ENCODE measurements around the gene ABI2. TPM values are rescaled to one million over a fixed set of nuclear protein-coding genes. Genes with fewer than 3 reads are reported as not detected.

The ABI2 gene
- total RNA-seq, 6 donors from 2014 or later = 30.3 to 41.6 (median 35.5) TPM

GRCh38 chr2:203352604-203353255 is 24.5 kb downstream of the ABI2 start:
- Histone ChIP-seq H3K4me1 (peaks cover 0 to 4% (median 0%) of the 10 kb centered on the region in 4 donors), H3K27ac (no peak overlapping the region), H3K4me3 (no peak overlapping the region), H3K27me3 (no peaks in the 10 kb centered on the region), H3K9me3 (no peaks in the 10 kb centered on the region), H3K36me3 (no peaks in the 10 kb centered on the region)
- ATAC-seq (ENCODE audit: low FRiP score in 2 of 2) (no peak), DNase-seq (no peak)
- TF ChIP-seq CTCF (IDR thresholded peaks at IDR 0.05) (no peak), POLR2AphosphoS5 (IDR thresholded peaks at IDR 0.05) (no peak), POLR2A (IDR thresholded peaks at IDR 0.05) (no peak)
- WGBS, 2 donors = 87 to 90% methylated on average over 5 of the region's 5 CpGs

DNA sequence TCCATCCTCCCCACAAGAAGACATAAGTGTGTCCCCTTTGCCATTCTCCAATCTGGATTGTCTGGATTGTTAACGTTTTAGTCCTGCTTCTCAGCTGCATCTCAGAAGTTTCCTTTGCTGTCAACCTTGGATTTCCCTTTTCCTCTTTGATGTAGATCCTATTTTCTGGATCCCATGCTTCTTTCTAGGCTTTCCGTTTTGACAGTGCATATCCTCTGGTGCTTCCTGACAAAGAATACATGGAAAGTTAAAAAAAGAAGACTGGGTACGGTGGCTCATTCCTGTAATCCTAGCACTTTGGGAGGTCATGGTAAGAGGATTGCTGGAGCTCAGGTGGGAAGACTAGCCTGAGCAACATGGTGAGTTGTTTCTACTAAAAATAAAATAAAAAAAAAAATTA is 26.8 kb downstream of the ABI2 start:
- no peak for ATAC-seq (ENCODE audit: low FRiP score in 2 of 2)
- 69 to 71% methylated on average over 3 of the region's 3 CpGs for WGBS, 2 donors

DNA sequence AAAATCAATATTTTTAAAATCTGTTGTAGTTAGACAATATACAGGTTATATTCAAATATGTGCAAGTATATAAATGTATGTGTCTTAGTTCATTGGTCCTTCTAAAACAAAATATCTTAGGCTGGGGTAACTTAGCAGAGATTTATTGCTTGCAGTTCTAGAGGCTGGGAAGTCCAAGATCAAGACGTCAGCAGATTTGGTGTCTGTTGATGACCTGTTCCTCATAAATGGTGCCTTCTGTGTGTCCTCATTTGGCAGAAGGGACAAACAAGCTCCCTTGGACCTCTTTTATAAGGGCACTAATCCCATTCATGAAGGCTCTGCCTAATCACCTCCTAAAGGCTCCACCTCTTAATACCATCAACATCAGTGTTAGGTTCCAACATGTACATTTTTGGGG is 31.3 kb downstream of the ABI2 start:
- no peak for DNase-seq
- Histone ChIP-seq H3K4me3 (no peak overlapping the region), H3K4me1 (peaks cover 0 to 3% (median 0%) of the 10 kb centered on the region in 4 donors), H3K27ac (no peak overlapping the region), H3K36me3 (no peaks in the 10 kb centered on the region), H3K27me3 (no peaks in the 10 kb centered on the region), H3K9me3 (no peaks in the 10 kb centered on the region)
- no peak for ATAC-seq (ENCODE audit: low FRiP score in 2 of 2)
- no peak for TF ChIP-seq POLR2AphosphoS5 (IDR thresholded peaks at IDR 0.05)
- no peak for TF ChIP-seq EP300 (IDR thresholded peaks at IDR 0.05)
- TF ChIP-seq CTCF (IDR thresholded peaks at IDR 0.05) = no peak
- TF ChIP-seq POLR2A (IDR thresholded peaks at IDR 0.05) = no peak
- WGBS, 2 donors = 100% methylated on average over 1 of the region's 1 CpG

More for the DNA sequence above, 26.8 kb downstream of the ABI2 start:
- Histone ChIP-seq H3K36me3 (no peaks in the 10 kb centered on the region), H3K4me1 (peaks cover 0 to 4% (median 0%) of the 10 kb centered on the region in 4 donors), H3K27ac (no peak overlapping the region), H3K9me3 (no peaks in the 10 kb centered on the region), H3K27me3 (no peaks in the 10 kb centered on the region), H3K4me3 (no peak overlapping the region)
- no peak for TF ChIP-seq CTCF (IDR thresholded peaks at IDR 0.05)
- no peak for TF ChIP-seq EP300 (IDR thresholded peaks at IDR 0.05)
- TF ChIP-seq POLR2A (IDR thresholded peaks at IDR 0.05) = no peak
- TF ChIP-seq POLR2AphosphoS5 (IDR thresholded peaks at IDR 0.05) = no peak
- no peak for DNase-seq

GRCh38 chr2:203360833-203361430 is 32.7 kb downstream of the ABI2 start:
- Histone ChIP-seq H3K36me3 (no peaks in the 10 kb centered on the region), H3K4me1 (no peaks in the 10 kb centered on the region), H3K9me3 (no peaks in the 10 kb centered on the region), H3K4me3 (no peak overlapping the region), H3K27ac (no peak overlapping the region), H3K27me3 (no peaks in the 10 kb centered on the region)
- TF ChIP-seq CTCF (IDR thresholded peaks at IDR 0.05) (no peak), EP300 (IDR thresholded peaks at IDR 0.05) (no peak), POLR2A (IDR thresholded peaks at IDR 0.05) (no peak), POLR2AphosphoS5 (IDR thresholded peaks at IDR 0.05) (no peak)
- DNase-seq (no peak), ATAC-seq (ENCODE audit: low FRiP score in 2 of 2) (no peak)
- 59 to 70% methylated on average over 3 of the region's 3 CpGs for WGBS, 2 donors

- WGBS, 2 donors = 67 to 70% methylated on average over 2 of the region's 2 CpGs
- Histone ChIP-seq H3K4me1 (no peaks in the 10 kb centered on the region), H3K27me3 (no peaks in the 10 kb centered on the region), H3K4me3 (no peak overlapping the region), H3K27ac (no peak overlapping the region), H3K36me3 (no peaks in the 10 kb centered on the region), H3K9me3 (no peaks in the 10 kb centered on the region)
- ATAC-seq (ENCODE audit: low FRiP score in 2 of 2) = no peak
- TF ChIP-seq POLR2A (IDR thresholded peaks at IDR 0.05) = no peak
- TF ChIP-seq EP300 (IDR thresholded peaks at IDR 0.05) = no peak
- no peak for TF ChIP-seq POLR2AphosphoS5 (IDR thresholded peaks at IDR 0.05)
- TF ChIP-seq CTCF (IDR thresholded peaks at IDR 0.05) = no peak
- DNase-seq = no peak
Observed at GRCh38 chr2:203361495-203361894, 33.3 kb downstream of the ABI2 start.

Measured in upper lobe of left lung (tissue), 6 donors.